Osteocyte (in vitro differentiated cells): ENCODE measurements around the gene TARP.

Experiments used
- DNase-seq: peaks from one replicate; pipeline ENCODE4 v3.0.0; 2021; ENCODE audit warnings: mixed read lengths; ENCODE audit not compliant: unreplicated experiment; ENCODE audit errors: extremely low spot score
- H3K27ac Mint-ChIP-seq: one replicate; pipeline ENCODE4 v1.8.0; 2021; ENCODE audit warnings: mild to moderate bottlenecking, mixed read lengths; ENCODE audit not compliant: unreplicated experiment
- H3K27me3 Mint-ChIP-seq: one replicate; pipeline ENCODE4 v1.8.0; 2021; ENCODE audit warnings: mixed read lengths; ENCODE audit not compliant: unreplicated experiment
- H3K36me3 Mint-ChIP-seq: one replicate; pipeline ENCODE4 v1.8.0; 2021; ENCODE audit warnings: mixed read lengths; ENCODE audit not compliant: unreplicated experiment
- H3K4me1 Mint-ChIP-seq: one replicate; pipeline ENCODE4 v1.8.0; 2021; ENCODE audit warnings: mixed read lengths; ENCODE audit not compliant: unreplicated experiment
- H3K4me3 Mint-ChIP-seq: one replicate; pipeline ENCODE4 v1.8.0; 2021; ENCODE audit warnings: mild to moderate bottlenecking, moderate library complexity, mixed read lengths; ENCODE audit not compliant: unreplicated experiment
- H3K9me3 Mint-ChIP-seq: one replicate; pipeline ENCODE4 v1.8.0; 2021; ENCODE audit warnings: mixed read lengths; ENCODE audit not compliant: unreplicated experiment
- CTCF ChIP-seq: fragments of 200-600 bp; sonication (generic); IDR thresholded peaks from 2 replicates; pipeline ENCODE4 v1.5.0; 2021; ENCODE audit warnings: antibody characterized with exemption, mild to moderate bottlenecking, moderate library complexity

The TARP gene

GRCh38 chr7:38283107-38283506 lies 9.7 kb upstream of the TARP start:
- Mint-ChIP-seq H3K4me3 (no peak overlapping the region), H3K9me3 (no peaks in the 10 kb centered on the region), H3K36me3 (no peaks in the 10 kb centered on the region), H3K27ac (no peak overlapping the region), H3K27me3 (peaks cover 23% of the 10 kb centered on the region), H3K4me1 (no peaks in the 10 kb centered on the region)
- no peak for DNase-seq
- no peak for TF ChIP-seq CTCF

GRCh38 chr7:38282081-38282480 lies 8.6 kb upstream of the TARP start:
- no peaks in the 10 kb centered on the region for H3K9me3 Mint-ChIP-seq
- DNase-seq: no peak
- H3K4me1 Mint-ChIP-seq: no peaks in the 10 kb centered on the region
- TF ChIP-seq CTCF: no peak
- no peak overlapping the region for H3K27ac Mint-ChIP-seq
- H3K36me3 Mint-ChIP-seq: no peaks in the 10 kb centered on the region
- peaks cover 24% of the 10 kb centered on the region for H3K27me3 Mint-ChIP-seq
- H3K4me3 Mint-ChIP-seq: no peak overlapping the region

GRCh38 chr7:38281266-38281665 lies 7.8 kb upstream of the TARP start:
- TF ChIP-seq CTCF: no peak
- Mint-ChIP-seq H3K36me3 (no peaks in the 10 kb centered on the region), H3K27ac (no peak overlapping the region), H3K27me3 (peaks cover 29% of the 10 kb centered on the region), H3K4me3 (no peak overlapping the region), H3K9me3 (no peaks in the 10 kb centered on the region), H3K4me1 (no peaks in the 10 kb centered on the region)
- DNase-seq: no peak

- H3K9me3 Mint-ChIP-seq: no peaks in the 10 kb centered on the region
- no peak overlapping the region for H3K27ac Mint-ChIP-seq
- DNase-seq: no peak
- no peaks in the 10 kb centered on the region for H3K36me3 Mint-ChIP-seq
- no peak for TF ChIP-seq CTCF
- H3K4me3 Mint-ChIP-seq: no peak overlapping the region
- H3K27me3 Mint-ChIP-seq: peaks cover 29% of the 10 kb centered on the region
- H3K4me1 Mint-ChIP-seq: no peaks in the 10 kb centered on the region
Observed at GRCh38 chr7:38280707-38281106, 7.3 kb upstream of the TARP start.

GRCh38 chr7:38280000-38280399 lies 6.6 kb upstream of the TARP start:
- peaks cover 29% of the 10 kb centered on the region for H3K27me3 Mint-ChIP-seq
- no peak overlapping the region for H3K27ac Mint-ChIP-seq
- no peak for DNase-seq
- no peaks in the 10 kb centered on the region for H3K4me1 Mint-ChIP-seq
- no peaks in the 10 kb centered on the region for H3K9me3 Mint-ChIP-seq
- no peaks in the 10 kb centered on the region for H3K36me3 Mint-ChIP-seq
- no peak overlapping the region for H3K4me3 Mint-ChIP-seq
- TF ChIP-seq CTCF: no peak
